Measurements from ENCODE around the gene PHACTR3.

PHACTR3 gene

GRCh38 chr20:59832406-59833363 lies 228.3 kb downstream of the PHACTR3 start:
- no peaks in the 10 kb centered on the region for H3K9me3 ChIP-seq
- intact Hi-C loops (cut with DNase I; ENCODE audit: low total_unique reads): no loop called here
- H3K4me1 ChIP-seq: peaks cover 0 to 21% (median 15%) of the 10 kb centered on the region in 4 donors
- H3K4me3 ChIP-seq: no peak overlapping the region
- TF ChIP-seq CTCF (IDR thresholded peaks at IDR 0.05): no peak
- DNase-seq: peak in 1 of 2 donors; percentile 48
- peaks cover 0 to 5% of the 10 kb centered on the region in 2 donors for H3K27me3 ChIP-seq
- no peak overlapping the region for H3K27ac ChIP-seq
- H3K36me3 ChIP-seq: no peaks in the 10 kb centered on the region

GRCh38 chr20:59835057-59835447 lies 230.7 kb downstream of the PHACTR3 start:
- intact Hi-C loops (cut with DNase I; ENCODE audit: low total_unique reads): no loop called here
- no peaks in the 10 kb centered on the region for H3K36me3 ChIP-seq
- peaks cover 0 to 14% of the 10 kb centered on the region in 2 donors for H3K27me3 ChIP-seq
- H3K9me3 ChIP-seq: no peaks in the 10 kb centered on the region
- DNase-seq: no peak
- no peak overlapping the region for H3K27ac ChIP-seq
- peaks cover 0 to 21% (median 15%) of the 10 kb centered on the region in 4 donors for H3K4me1 ChIP-seq
- no peak overlapping the region for H3K4me3 ChIP-seq
- no peak for TF ChIP-seq CTCF (IDR thresholded peaks at IDR 0.05)

GRCh38 chr20:59835448-59836395 lies 231.4 kb downstream of the PHACTR3 start:
- TF ChIP-seq CTCF (IDR thresholded peaks at IDR 0.05): no peak
- H3K27me3 ChIP-seq: peaks cover 0 to 16% of the 10 kb centered on the region in 2 donors
- DNase-seq: peak in 1 of 2 donors; percentile 66
- intact Hi-C loops (cut with DNase I; ENCODE audit: low total_unique reads): no loop called here
- H3K27ac ChIP-seq: no peak overlapping the region
- peaks cover 0 to 21% (median 15%) of the 10 kb centered on the region in 4 donors for H3K4me1 ChIP-seq
- H3K9me3 ChIP-seq: no peaks in the 10 kb centered on the region
- peak overlapping the region; percentile 2 to 27 for H3K4me3 ChIP-seq
- H3K36me3 ChIP-seq: no peaks in the 10 kb centered on the region

GRCh38 chr20:59836767-59837166 lies 232.4 kb downstream of the PHACTR3 start:
- peaks cover 0 to 19% of the 10 kb centered on the region in 2 donors for H3K27me3 ChIP-seq
- peaks cover 0 to 21% (median 15%) of the 10 kb centered on the region in 4 donors for H3K4me1 ChIP-seq
- no peaks in the 10 kb centered on the region for H3K36me3 ChIP-seq
- DNase-seq: no peak
- H3K27ac ChIP-seq: no peak overlapping the region
- no peaks in the 10 kb centered on the region for H3K9me3 ChIP-seq
- no peak overlapping the region for H3K4me3 ChIP-seq
- intact Hi-C loops (cut with DNase I; ENCODE audit: low total_unique reads): no loop called here
- no peak for TF ChIP-seq CTCF (IDR thresholded peaks at IDR 0.05)

- H3K27ac ChIP-seq: no peak overlapping the region
- no peak for TF ChIP-seq CTCF (IDR thresholded peaks at IDR 0.05)
- H3K4me3 ChIP-seq: no peak overlapping the region
- DNase-seq: no peak
- H3K9me3 ChIP-seq: no peaks in the 10 kb centered on the region
- H3K4me1 ChIP-seq: peaks cover 0 to 21% (median 15%) of the 10 kb centered on the region in 4 donors
- intact Hi-C loops (cut with DNase I; ENCODE audit: low total_unique reads): no loop called here
- no peaks in the 10 kb centered on the region for H3K36me3 ChIP-seq
- peaks cover 0 to 17% of the 10 kb centered on the region in 2 donors for H3K27me3 ChIP-seq
Measured at GRCh38 chr20:59837623-59838394, 233.5 kb downstream of the PHACTR3 start.

Measured in tibial artery (tissue), 4 donors.